ENCODE measurements around the gene RAB24. TPM values are rescaled to one million over a fixed set of nuclear protein-coding genes. Genes with fewer than 3 reads are reported as not detected.
"Not testable (repeated sequence)": the region's sequence is repeated elsewhere in the genome, so short reads cannot be mapped to it uniquely, and the experiment has no call there.

The RAB24 gene
- total RNA-seq, 3 donors from 2014 or later (not counting 1 experiment from before 2014, with no cell fraction given) = 42.5 to 55.4 (median 49.5) TPM

- intact Hi-C loops (cut with micrococcal nuclease) = no loop called here
- ATAC-seq = peak in 1 of 3 donors; percentile 37
- Histone ChIP-seq H3K36me3 (ENCODE audit: control insufficient read depth, insufficient read depth, low read length) (peaks cover 25% of the 10 kb centered on the region), H3K27me3 (ENCODE audit: control insufficient read depth, insufficient read depth, low read length) (no peaks in the 10 kb centered on the region), H3K27ac (ENCODE audit: low read length) (peak overlapping the region; percentile 44), H3K4me3 (ENCODE audit: low read length) (peak overlapping the region; percentile 20), H3K4me1 (ENCODE audit: control insufficient read depth, insufficient read depth, low read length) (peaks cover 90% of the 10 kb centered on the region), H3K9me3 (ENCODE audit: control insufficient read depth, insufficient read depth, low read length) (no peaks in the 10 kb centered on the region)
- no peaks in the 10 kb centered on the region for H3K9me3 Mint-ChIP-seq
- H3K4me1 Mint-ChIP-seq = peaks cover 60 to 76% of the 10 kb centered on the region in 2 donors
- peak in 1 of 2 donors; percentile 48 for DNase-seq
- WGBS (ENCODE audit: insufficient coverage) = 71% methylated on average over 15 of the region's 15 CpGs
- H3K27me3 Mint-ChIP-seq (ENCODE audit: low read depth in 2 of 2) = no peaks in the 10 kb centered on the region
- no peak for TF ChIP-seq CTCF (IDR thresholded peaks at IDR 0.05)
- H3K36me3 Mint-ChIP-seq = no peaks in the 10 kb centered on the region
- peak overlapping the region; percentile 76 for H3K4me3 Mint-ChIP-seq
- H3K27ac Mint-ChIP-seq = peak overlapping the region; percentile 66 to 89
These were observed 3.4 kb upstream of the RAB24 start for GRCh38 chr5:177306674-177307543.

- H3K27me3 ChIP-seq (ENCODE audit: control insufficient read depth, insufficient read depth, low read length); H3K36me3 Mint-ChIP-seq; H3K9me3 Mint-ChIP-seq; ATAC-seq; DNase-seq; H3K9me3 ChIP-seq (ENCODE audit: control insufficient read depth, insufficient read depth, low read length); H3K4me3 ChIP-seq (ENCODE audit: low read length); H3K27me3 Mint-ChIP-seq (ENCODE audit: low read depth in 2 of 2); intact Hi-C loops (cut with micrococcal nuclease): not testable (repeated sequence)
- peaks cover 67 to 78% of the 10 kb centered on the region in 2 donors for H3K4me1 Mint-ChIP-seq
- H3K4me3 Mint-ChIP-seq = peak overlapping the region; percentile 42
- H3K4me1 ChIP-seq (ENCODE audit: control insufficient read depth, insufficient read depth, low read length) = peaks cover 90% of the 10 kb centered on the region
- peak overlapping the region; percentile 27 for H3K27ac ChIP-seq (ENCODE audit: low read length)
- H3K36me3 ChIP-seq (ENCODE audit: control insufficient read depth, insufficient read depth, low read length) = peaks cover 33% of the 10 kb centered on the region
- WGBS (ENCODE audit: insufficient coverage) = 93% methylated on average over 11 of the region's 11 CpGs
- H3K27ac Mint-ChIP-seq = peak overlapping the region; percentile 58 to 89
These were observed 2.7 kb upstream of the RAB24 start for GRCh38 chr5:177306103-177306640.

GRCh38 chr5:177304392-177305119, 1.0 kb upstream of the RAB24 start:
- Histone ChIP-seq H3K9me3 (ENCODE audit: control insufficient read depth, insufficient read depth, low read length) (no peaks in the 10 kb centered on the region), H3K4me3 (ENCODE audit: low read length) (peak overlapping the region; percentile 84), H3K4me1 (ENCODE audit: control insufficient read depth, insufficient read depth, low read length) (peaks cover 90% of the 10 kb centered on the region), H3K36me3 (ENCODE audit: control insufficient read depth, insufficient read depth, low read length) (peaks cover 35% of the 10 kb centered on the region), H3K27me3 (ENCODE audit: control insufficient read depth, insufficient read depth, low read length) (no peaks in the 10 kb centered on the region), H3K27ac (ENCODE audit: low read length) (peak overlapping the region; percentile 76)
- DNase-seq = peak in 1 of 2 donors; percentile 55
- no peaks in the 10 kb centered on the region for H3K9me3 Mint-ChIP-seq
- H3K27ac Mint-ChIP-seq = peak overlapping the region; percentile 89 to 96
- H3K36me3 Mint-ChIP-seq = no peaks in the 10 kb centered on the region
- peaks cover 70 to 82% of the 10 kb centered on the region in 2 donors for H3K4me1 Mint-ChIP-seq
- ATAC-seq = no peak
- H3K27me3 Mint-ChIP-seq (ENCODE audit: low read depth in 2 of 2) = no peaks in the 10 kb centered on the region
- WGBS (ENCODE audit: insufficient coverage) = 20% methylated on average over 16 of the region's 19 CpGs
- peak overlapping the region; percentile 92 for H3K4me3 Mint-ChIP-seq
- no peak for TF ChIP-seq CTCF (IDR thresholded peaks at IDR 0.05)
- intact Hi-C loops (cut with micrococcal nuclease) = loop anchor here (5.0 kb wide), 2 partner anchors 153 to 192 kb away; no protein-coding TSS in a partner anchor

Data from natural killer cell (primary cell).